Head of caudate nucleus (tissue), 42 donors: Measurements from ENCODE around the gene NTRK1.

Experiments
- DNase-seq, 42 donors: peaks; one replicate each; pipeline versions ENCODE4 v3.0.0 to v3.0.0-alpha.2; 2020 to 2021; ENCODE audit warnings: mixed read lengths in 7 of 42
- intact Hi-C: fragments of 100-400 bp; cut with DNase I; formaldehyde crosslinking; loops from one replicate; pipeline ENCODE4 v1.15.0; 2022

NTRK1 gene

DNA sequence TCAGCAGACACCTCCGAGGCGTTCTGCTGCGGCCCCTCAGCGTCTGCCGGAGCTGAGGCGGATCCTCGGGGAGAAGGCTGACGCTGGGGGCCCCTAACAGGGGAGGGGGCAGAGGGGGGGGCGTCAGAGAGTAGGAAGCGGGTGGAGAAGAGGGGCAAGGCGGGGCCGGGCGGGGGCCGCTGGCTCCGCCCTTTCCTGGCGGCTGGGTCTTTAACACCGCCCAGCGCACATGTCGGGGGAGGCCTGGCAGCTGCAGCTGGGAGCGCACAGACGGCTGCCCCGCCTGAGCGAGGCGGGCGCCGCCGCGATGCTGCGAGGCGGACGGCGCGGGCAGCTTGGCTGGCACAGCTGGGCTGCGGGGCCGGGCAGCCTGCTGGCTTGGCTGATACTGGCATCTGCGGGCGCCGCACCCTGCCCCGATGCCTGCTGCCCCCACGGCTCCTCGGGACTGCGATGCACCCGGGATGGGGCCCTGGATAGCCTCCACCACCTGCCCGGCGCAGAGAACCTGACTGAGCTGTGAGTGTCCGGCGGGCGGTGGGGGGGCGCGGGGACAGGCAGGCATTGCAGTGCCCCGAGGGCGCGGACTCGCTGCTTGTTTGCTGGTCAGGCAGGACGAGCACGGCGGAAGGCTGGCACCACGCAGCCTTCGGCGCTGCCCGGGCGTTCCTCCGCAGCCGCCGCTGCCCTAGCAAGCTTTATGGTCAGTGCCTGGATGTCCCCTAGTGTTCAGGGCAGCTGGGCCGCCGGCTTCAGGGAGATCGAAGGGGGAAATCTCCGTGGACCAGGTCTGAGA lies at the start of gene NTRK1:
Gene NTRK1 (plus strand): TSS at position 238 of the 796 bp plus-strand sequence. CDS start 70 bp downstream, at position 308.
- intact Hi-C loops: loop anchor here (10.0 kb wide), 1 partner anchor 66 kb away; no protein-coding TSS in a partner anchor
- DNase-seq: peak in 39 of 42 donors; percentile 11 to 72 (median 41)

DNA sequence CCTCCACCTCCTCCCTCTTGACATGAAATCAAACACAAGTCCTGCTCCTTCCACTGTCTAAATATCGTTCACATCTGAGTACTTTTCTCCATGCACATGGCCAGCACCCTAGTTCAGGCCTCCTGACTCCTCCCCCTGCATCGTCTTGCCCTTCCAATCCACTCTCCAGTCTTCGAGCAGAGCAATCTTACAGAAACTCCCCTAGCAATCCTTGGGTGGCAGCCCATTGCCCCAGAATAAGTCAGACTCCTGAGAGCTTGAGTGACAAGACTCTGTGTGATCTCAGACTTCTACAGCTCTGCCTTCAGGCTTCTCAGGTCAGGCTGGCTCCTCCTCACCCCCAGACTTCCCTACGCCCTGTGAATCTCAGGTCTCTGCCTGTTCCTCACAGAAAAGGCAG lies 49.5 kb upstream of the NTRK1 start:
- DNase-seq: no peak
- intact Hi-C loops: no loop called here

DNA sequence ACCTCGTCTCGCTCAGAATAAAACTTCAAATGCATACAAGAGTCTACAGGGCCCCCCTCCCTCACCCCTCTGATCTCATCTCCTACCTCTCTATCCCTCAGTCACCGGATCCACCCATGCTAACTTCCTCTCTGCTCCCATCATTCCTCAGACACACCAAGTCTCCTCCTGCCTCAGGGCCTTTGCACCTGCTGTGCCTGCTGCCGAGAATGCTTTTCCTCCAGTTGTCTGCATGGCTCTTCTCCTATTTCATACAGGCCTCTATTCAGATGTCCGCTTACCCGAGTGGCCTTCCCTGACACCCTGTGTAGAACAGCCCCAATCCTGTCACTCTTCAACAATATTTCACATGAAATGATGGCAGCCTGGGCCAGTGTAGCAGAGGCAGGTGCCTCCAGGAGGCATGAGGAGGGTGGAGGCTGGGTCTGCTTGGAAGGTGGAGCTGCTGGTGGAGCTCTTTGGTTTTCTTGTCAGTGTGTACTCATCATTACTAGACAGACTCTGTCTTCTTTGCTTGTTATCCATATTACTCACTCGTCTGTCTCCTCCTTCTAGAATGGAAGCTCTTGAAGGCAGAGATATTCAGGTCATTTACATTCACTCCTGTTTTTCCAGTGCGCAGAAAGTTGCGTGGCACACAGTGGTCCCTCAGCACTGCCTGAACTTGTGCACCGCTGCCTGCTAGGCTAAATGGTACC lies 48.2 kb upstream of the NTRK1 start:
- DNase-seq: no peak
- intact Hi-C loops: no loop called here

DNA sequence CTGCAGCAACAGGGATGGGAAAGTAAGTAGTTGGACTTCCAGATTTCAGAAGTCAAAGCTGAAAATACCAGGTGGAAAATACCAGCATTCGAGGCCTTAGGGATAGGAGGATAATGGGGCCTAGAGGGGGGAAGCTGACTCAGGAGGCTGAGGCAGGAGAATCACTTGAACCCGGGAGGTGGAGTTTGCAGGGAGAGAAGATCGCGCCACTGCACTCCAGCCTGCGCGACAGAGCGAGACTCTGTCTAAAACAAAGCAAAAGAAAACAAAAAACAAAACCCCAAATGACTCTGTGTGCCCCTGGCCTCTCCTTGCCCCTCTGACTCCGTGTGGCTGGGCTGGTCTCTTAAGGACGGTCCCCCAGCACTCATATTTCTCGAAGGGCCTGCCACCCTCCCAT lies 47.4 kb upstream of the NTRK1 start:
- DNase-seq: no peak
- intact Hi-C loops: no loop called here

DNA sequence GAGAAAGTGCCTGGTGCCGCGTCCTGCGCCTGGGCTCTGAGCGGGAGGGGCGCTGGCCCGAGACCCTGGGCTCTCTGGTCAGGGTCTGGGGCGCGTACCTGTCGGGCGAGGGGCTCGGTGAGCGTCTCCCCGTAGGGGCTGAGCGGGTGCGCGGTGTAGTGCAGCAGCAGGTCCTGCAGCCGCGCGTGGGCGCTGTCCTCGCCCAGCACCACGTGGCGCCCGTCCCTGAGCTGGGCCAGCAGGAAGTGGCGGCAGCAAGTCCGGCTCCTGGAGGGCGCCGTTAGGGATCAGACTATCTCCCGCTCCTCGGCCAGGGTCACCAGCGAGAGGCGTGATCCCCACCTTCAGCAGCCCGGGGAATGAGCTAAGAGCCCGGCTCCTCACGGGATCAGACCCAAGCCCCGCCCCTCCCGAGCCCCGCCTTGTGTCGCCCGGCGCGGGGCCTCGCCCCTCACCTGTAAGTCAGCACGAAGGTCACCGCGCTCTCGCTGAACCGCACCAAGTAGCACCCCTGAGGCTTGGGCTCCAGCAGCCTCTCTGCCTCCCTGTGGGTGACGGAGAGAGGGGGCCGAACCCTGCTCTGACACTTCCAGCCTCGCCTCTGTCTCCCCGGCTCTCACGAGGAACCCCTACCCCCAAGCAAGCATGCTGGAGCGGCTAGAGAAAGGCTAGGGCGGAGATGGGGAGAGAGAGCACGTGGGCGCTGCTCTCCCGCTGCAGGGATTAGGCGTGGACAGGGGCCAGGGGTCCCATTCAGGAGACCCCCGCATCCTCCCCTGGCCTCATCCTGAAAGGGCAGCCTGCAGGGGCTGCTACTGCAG lies 46.7 kb upstream of the NTRK1 start:
- intact Hi-C loops: no loop called here

DNA sequence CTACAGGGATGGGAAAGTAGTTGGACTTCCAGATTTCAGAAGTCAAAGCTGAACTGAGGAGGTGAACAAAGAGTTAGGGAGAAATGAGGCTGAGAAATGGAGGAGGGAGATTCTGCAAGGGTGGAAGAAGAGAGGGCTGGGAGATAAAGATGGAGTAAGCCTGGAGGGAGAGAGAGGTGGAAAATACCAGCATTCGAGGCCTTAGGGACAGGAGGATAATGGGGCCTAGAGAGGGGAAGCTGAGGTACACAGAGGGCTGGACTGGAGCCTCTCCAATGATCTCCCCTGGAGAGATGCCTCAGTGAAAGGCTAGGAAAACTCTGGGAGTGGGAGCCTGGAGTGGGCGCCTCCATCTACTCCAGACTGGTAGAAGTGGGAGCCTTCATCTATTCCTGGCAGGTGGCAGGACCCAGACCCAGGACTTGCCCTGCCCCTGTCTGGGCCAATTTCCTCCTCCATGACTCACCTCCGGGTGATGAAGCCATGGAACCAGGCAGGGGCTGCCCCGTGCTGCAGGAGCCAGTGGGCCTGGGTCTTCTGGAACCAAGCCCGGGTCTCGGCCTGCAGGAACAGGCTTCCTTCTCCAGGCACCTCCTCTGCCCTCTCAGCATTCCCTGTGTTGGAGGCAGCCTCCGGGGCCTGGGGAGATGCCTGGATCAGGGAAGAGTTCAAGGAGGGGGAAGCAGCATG lies 45.9 kb upstream of the NTRK1 start:
- DNase-seq: no peak

More for the DNA sequence above, 46.7 kb upstream of the NTRK1 start:
- DNase-seq: peak in 40 of 42 donors; percentile 20 to 77 (median 52)

DNA sequence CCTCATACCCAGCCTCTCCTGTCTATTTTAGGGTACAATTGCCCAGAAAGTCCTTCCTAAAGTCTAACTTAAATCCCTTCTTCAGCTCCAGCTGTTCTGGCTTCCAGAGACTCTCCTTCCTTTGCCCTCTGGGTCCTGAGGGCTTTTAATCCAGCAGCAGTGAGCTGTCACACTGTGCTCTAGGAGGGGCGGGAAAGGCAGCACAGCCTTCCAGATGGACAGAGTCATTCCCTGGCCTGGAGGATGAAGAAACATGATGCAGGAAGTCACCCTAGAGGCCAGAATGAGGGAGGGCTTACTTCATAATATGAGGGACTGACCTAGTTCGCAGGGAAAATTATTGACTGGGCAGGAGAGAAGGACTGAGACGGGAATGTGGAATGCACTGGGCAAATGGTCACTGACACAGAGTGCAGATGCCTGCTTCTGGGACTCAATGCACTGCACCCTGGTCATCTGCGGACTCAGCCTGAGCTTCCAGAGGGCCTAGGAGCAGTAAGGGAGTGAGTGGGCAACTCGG lies 45.3 kb upstream of the NTRK1 start:
- intact Hi-C loops: no loop called here
- no peak for DNase-seq

More for the DNA sequence above, 45.9 kb upstream of the NTRK1 start:
- intact Hi-C loops: no loop called here

DNA sequence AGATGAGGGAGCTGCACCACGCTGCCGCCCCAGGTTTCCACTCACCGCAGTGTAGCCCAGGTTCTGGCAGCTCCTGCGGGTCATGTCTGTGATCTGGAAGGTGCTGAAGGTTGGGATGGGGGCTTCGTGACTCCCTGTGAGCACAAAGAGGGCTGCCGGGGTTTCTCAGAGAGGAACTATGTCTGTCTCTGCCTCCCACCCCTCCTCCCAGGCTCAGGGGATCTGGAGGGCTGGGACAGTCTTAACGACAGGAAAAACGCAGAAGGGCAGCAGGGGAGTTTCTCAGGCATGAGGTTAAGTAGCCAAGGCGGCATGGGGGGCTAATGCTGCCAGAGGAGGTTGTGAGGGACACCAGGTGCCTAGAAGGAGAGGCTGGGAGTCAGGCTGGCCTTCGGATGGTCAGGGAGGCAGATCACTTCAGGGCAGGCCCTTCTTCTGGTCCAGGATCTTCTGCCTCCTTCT lies 44.7 kb upstream of the NTRK1 start:
- intact Hi-C loops: no loop called here
- no peak for DNase-seq

DNA sequence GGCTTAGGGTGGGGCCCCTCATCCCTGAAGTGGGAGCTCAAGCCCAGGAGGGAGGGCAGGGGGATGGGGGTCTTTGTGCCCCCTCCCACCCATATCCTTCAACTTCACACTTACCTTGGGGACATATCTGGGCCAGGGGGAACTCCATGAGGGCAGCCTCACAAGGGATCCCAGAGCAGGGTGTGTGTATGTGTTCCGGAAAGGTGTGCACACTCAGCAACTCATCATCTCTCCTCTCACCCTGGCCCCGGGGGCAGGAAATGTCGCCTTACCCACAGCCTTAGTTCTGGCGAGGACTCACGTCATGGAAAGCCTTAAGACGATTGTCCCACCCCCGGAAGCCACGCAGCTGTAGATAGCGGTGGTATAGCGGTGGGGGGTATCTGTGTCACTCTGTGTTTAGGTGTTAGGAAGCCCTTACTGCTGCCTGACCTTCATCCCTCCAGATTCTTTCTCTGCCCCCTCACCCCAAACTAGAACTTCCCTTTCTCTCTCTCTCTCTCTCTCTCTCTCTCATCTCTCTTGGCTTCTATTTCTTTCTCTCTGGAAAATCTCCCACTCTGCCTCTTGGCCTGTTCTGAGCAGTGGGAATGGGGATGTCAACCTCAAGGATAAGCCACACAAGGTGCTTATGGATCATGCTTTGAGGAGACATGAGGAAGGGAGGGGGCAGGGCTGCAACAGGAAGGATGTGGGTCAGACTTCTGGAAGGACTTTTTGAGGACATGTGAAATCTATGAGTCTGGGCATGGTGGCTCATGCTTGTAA lies 43.9 kb upstream of the NTRK1 start, which contains the start of gene SH2D2A:
Gene SH2D2A (minus strand): TSS at position 288 of the 768 bp plus-strand sequence. CDS start 140 bp downstream, at position 148.
- intact Hi-C loops: no loop called here
- no peak for DNase-seq

DNA sequence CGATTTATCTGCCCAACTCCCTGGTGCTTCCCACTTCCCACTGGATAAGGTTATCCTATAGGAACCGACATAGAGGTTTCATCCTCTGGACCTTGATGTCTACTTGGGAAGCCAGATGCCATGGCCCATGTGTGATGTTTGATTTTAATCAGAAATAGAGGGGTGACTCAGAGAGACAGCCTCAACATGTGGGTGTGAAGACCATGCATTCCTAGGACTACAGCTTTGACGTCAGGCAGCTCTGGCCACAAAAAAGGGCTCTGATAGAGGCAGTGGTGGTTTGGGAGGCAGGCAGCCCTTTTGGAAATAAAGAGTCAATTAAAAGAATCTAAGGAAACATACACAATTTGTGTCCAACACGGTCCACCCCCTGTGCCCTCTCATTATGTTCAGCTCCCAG lies 38.9 kb upstream of the NTRK1 start:
- intact Hi-C loops: no loop called here
- no peak for DNase-seq

DNA sequence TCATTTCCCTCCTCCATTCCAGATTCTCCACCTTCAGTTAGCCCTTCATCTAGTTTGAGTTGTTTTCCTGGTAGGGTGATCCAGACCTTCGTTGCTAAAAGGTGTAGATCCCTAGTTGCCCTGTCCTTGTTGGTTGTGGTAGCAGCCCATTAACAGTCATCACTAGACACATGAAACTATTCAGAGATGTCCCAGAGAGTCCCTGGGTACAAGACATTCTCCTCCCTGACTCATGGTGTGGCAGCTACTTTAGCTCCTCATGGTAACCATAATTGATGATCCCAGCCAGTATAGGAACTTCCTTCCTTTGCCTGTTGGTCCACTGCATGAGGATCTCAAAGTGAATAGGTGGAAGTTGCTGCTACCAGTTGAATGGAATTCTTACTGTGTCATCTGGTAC lies 38.0 kb upstream of the NTRK1 start:
- intact Hi-C loops: no loop called here

DNA sequence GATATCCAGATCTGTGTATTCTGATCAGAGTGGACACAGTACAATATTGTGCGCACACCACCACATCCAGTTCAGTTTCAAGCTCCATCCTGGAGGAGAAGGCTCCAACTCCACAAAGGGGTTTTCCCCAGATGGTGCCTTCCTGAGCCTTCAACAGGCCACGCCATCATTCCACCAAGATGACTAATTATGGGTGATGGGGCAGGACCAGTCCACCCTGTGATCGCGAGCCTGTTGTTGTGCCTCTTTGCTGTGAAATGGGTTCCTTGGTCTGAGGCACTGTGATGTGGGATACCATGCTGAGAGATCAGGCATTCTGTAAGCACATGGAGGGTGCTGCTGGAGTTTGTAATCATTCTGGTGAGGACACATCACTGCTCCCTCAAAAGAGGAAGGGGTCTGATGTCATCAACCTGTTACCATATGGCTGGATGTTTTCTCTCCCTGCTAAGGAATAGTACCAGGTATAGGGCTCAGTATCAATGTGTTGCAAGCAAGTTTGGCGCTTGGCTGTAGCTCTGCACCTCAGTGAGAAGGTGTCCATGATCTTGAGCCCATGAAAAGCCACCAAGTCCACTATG lies 37.4 kb upstream of the NTRK1 start:
- no peak for DNase-seq
- intact Hi-C loops: no loop called here

More for the DNA sequence above, 38.0 kb upstream of the NTRK1 start:
- no peak for DNase-seq

DNA sequence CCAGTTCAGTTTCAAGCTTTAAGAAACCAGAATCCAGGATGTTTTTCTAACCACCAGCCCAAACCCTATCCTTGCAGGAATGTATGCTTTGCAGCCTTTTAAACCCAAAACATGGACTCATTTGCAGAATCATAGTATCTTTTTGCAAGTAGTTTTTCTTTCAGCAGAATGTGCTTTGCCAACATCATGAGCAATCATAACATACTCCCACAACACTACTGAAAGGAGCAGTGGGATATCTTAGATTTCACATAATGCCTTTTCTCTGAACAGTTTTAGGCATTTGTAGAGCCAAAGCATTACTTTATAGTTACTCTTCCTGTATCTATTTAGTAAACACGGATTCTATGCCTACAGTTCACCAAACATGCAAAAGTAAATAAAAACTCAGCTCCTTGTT lies 34.0 kb upstream of the NTRK1 start:
- intact Hi-C loops: no loop called here

DNA sequence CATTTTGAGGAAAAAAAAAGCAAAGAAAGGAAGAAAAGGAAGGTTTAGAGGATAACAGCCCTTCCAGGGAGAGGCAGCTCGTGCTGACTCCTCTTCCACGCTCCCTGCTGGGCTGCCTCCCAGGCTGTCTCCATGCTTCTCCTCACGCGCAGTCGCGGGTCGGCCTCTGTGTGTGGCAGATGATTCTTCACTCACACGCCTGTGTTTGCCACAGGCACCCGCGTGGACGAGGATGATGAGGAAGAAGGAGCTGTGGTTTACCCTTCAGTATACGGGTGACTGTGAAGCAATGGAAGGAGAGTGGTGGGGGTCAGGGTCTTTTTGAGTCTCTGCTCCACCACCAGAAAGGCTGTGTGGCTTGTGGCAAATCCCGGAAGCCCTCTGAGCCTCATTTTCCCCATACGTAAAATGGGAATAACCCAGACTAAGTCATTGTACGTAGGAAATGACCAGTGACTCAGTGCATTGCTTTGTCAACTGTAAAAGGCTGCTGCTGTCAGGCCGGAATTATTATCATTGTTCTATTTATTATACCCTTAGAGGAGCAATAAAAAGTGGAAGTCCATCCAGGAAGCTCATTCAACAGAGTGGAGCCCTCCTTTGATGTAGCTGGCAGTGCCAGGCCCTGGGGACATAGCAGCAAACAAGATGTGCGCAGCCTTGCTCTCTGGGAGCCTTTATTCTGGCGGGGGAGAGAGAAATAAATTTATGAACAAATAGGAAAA lies 32.1 kb upstream of the NTRK1 start:
- DNase-seq: no peak
- intact Hi-C loops: no loop called here

More for the DNA sequence above, 34.0 kb upstream of the NTRK1 start:
- DNase-seq: no peak

DNA sequence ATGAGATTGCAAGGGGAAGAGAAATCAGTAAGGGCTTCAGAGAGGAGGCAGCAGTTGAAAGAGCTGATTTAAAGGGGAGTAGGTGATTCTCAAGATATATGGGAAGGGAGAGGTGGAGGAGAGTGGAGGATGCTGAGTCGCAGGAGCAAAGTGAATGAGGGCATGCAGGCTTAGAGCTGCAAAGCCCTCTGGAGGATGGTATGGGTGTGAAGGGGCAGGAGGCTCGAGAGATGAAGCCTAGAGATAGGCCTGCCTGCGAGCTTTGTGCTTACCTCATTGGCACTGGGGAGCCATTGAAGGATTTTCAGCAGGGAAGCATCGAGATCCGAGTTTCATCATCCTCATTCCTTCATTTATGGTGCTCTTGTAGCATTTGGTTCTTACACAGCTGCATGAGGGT lies 28.2 kb upstream of the NTRK1 start:
- intact Hi-C loops: no loop called here

DNA sequence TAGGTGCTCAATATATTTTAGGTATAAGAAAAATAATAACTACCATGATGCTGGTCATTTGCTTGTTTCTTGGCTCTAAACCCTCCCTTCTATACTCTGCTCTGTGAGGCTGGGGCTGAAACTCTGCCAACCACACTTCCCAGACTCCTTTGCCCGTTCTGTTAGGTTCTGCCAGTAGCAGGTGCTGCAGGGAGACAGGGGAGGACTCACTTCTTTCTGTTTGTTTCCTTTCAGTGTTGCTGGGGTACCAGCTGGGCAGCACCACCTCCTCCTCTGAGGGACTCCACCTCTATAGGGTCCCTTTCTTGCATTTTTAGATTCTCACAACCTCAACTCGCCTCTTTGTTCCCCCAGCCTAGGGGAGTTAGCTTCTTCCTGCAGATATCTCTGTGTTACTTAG lies 27.1 kb upstream of the NTRK1 start:
- intact Hi-C loops: no loop called here
- no peak for DNase-seq

More for the DNA sequence above, 28.2 kb upstream of the NTRK1 start:
- DNase-seq: no peak

DNA sequence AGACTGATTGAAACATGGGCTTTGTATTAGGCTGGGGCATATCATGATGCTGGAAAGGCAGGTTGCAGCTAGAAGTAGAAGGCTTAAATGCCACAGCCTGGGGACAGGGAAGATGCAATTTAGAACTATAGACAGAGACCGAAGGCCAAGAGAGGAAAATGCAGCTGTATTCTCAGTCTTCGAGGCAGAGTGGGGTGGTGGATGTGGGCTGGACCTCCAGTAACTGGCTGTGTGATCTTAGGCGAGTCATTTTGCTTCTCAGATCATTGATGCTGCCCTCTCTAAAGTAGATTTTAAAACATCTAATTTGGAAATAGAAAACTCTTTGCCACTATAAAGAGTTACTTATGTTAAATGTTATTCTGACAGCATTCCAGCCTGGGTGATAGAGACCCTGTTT lies 26.3 kb upstream of the NTRK1 start:
- DNase-seq: no peak
- intact Hi-C loops: no loop called here
